Urinary bladder (tissue), 4 donors: ENCODE results near the gene MYO15A. TPM values are rescaled to one million over a fixed set of nuclear protein-coding genes. Genes with fewer than 3 reads are reported as not detected.
"Not testable (repeated sequence)": the region's sequence is repeated elsewhere in the genome, so short reads cannot be mapped to it uniquely, and the experiment has no call there.

Experiments
- DNase-seq: peaks from one replicate; pipeline ENCODE4 v3.0.0-alpha.2; 2015; ENCODE audit errors: extremely low spot score
- H3K27ac ChIP-seq: one replicate; pipeline ENCODE4 v1.5.1; 2013; ENCODE audit warnings: low read depth, mild to moderate bottlenecking, moderate library complexity
- H3K36me3 ChIP-seq: one replicate; pipeline ENCODE4 v1.6.1; 2013; ENCODE audit warnings: mild to moderate bottlenecking, moderate library complexity; ENCODE audit not compliant: insufficient read depth
- H3K4me1 ChIP-seq: one replicate; pipeline ENCODE4 v1.6.1; 2013; ENCODE audit warnings: mild to moderate bottlenecking, moderate library complexity; ENCODE audit not compliant: insufficient read depth
- H3K4me3 ChIP-seq: one replicate; pipeline ENCODE4 v1.5.1; 2013; ENCODE audit warnings: low read depth, low read length
- WGBS: extraction: QIAGEN DNeasy Blood & Tissue Kit; methylation state at CpG from one replicate; pipeline ENCODE4 v1.1.7; 2013; 5-methylcytosine and 5-hydroxymethylcytosine counted together
- polyA plus RNA-seq: library from polyadenylated mRNA; stranded (reverse); fragments of 200-250 nt; gene quantifications from one replicate; pipeline ENCODE4 v1.2.3, GENCODE V29; 2013
- total RNA-seq: library from RNA; depleted of rRNA; stranded (reverse); fragments of >200 nt; gene quantifications from one replicate; pipeline ENCODE4 v1.2.3, GENCODE V29; 2014
- donor health status: healthy with polysubstance abuse.
- donor health status: healthy.

Gene MYO15A
- total and polyA plus RNA-seq, 2 donors, result 1.2 to 1.4 TPM

DNA sequence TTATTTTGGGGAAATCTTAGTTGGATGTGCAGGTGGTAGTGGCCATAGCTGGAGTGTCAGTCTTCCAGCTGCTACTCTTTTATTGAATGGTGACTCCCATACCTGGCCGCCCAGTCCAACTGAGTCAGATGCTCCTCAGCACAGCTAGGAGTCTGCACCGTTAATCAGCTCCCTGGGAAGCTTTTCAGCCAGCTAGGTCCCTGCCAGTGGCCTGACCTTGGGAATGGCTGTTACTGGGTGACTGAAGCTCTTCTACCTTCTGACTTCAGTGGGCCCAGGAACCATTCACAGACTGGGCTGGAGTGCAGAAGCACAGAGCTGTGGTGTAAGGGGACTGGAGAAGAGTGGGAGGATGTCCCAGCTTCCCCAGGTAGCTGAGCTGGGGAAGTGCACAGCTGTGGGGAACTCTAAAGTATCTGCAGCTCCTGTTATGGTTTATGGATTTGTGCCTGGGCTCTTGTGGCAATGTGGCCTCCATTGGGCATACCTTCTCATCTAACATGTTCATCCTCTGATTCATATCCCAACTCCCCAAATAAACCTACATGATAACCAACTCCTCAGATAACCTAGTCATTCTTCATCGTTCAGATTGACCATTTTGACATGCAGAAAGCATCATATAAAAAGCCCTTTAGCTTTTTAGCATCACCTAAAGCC lies 89.1 kb downstream of the MYO15A start:
- Histone ChIP-seq H3K27ac (no peak overlapping the region), H3K36me3 (peaks cover 5% of the 10 kb centered on the region), H3K4me1 (no peaks in the 10 kb centered on the region), H3K4me3 (no peak overlapping the region)
- WGBS, result 87% methylated on average over 3 of the region's 3 CpGs
- DNase-seq, result no peak

DNA sequence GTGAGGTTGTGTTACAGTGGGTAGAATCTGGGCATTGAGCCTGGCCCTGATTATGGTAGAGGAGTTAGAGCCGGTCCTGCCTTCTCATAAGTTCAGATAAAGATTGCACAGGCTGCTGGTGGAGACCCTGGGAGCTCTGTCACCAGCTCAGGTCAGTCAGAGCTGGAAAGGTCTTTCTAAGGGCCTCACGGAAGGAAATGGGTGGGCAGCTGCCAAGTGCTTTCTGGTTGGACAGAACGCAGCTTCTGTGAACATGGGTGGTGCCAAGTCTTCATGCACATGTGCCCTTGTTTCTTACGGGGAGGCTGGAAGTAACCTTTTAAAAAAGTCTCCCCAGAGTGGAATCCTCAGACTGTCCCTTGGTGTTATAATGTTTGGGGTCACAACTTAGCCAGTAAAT lies 90.0 kb downstream of the MYO15A start:
- H3K4me3 ChIP-seq, result no peak overlapping the region
- peaks cover 5% of the 10 kb centered on the region for H3K36me3 ChIP-seq

DNA sequence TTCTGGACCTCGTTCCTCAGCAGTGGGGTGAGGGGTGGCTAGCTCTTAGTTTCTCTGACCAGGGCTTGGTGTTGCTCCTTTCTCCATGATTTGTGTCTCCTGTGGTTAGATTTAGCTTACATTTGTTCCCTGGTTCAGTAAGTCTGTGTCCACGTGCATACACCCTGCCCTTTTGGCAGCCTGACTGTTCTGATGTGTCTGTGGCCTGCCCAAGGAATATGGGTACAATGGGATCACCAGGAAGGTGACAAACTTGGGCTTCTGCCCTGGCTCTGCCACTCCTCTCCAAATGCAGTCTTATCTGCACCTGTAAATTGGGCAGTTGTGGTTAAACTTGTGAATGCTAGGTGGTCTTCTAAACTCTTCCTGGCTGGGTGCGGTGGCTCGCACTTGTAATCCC lies 92.6 kb downstream of the MYO15A start:
- H3K4me3 ChIP-seq, result no peak overlapping the region
- H3K36me3 ChIP-seq, result peaks cover 5% of the 10 kb centered on the region
- 84% methylated on average over 4 of the region's 4 CpGs for WGBS

More for the DNA sequence above, 90.0 kb downstream of the MYO15A start:
- no peaks in the 10 kb centered on the region for H3K4me1 ChIP-seq
- DNase-seq, result no peak
- 42% methylated on average over 4 of the region's 4 CpGs for WGBS
- H3K27ac ChIP-seq, result no peak overlapping the region

GRCh38 chr17:18203308-18203707 lies 94.8 kb downstream of the MYO15A start:
- 67% methylated on average over 7 of the region's 7 CpGs for WGBS
- no peak overlapping the region for H3K4me3 ChIP-seq
- peaks cover 2% of the 10 kb centered on the region for H3K36me3 ChIP-seq
- no peak overlapping the region for H3K27ac ChIP-seq
- no peak for DNase-seq
- no peaks in the 10 kb centered on the region for H3K4me1 ChIP-seq

More for the DNA sequence above, 92.6 kb downstream of the MYO15A start:
- no peak for DNase-seq
- no peak overlapping the region for H3K27ac ChIP-seq
- H3K4me1 ChIP-seq, result no peaks in the 10 kb centered on the region

DNA sequence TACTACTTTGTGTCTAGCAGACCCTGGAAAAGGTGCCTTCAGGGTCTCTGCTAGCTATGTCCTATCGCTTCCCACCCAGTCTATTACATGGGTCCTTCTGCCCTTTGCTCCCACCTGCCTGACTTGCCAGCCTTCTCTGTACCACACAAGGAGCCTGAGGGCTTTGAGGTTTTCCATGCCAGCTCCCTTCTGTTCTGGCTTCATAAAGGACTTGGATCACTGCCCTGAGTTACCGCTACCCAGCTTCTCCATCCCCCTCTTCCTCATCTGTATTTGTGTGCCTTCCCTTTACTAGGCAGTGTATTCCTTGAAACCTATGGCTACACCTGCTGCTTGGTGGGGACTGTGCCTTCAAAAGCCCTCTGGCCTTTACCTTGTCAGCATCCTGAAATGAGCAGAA lies 97.3 kb downstream of the MYO15A start:
- Histone ChIP-seq H3K36me3 (peaks cover 5% of the 10 kb centered on the region), H3K4me1 (no peaks in the 10 kb centered on the region), H3K4me3 (no peak overlapping the region), H3K27ac (no peak overlapping the region)
- WGBS, result 86% methylated on average over 2 of the region's 2 CpGs
- DNase-seq, result no peak

- no peak for DNase-seq
- Histone ChIP-seq H3K27ac (no peak overlapping the region), H3K4me1 (no peaks in the 10 kb centered on the region), H3K4me3 (no peak overlapping the region), H3K36me3 (peaks cover 5% of the 10 kb centered on the region)
Measured at GRCh38 chr17:18206962-18207361, 98.4 kb downstream of the MYO15A start.

- Histone ChIP-seq H3K4me1 (no peaks in the 10 kb centered on the region), H3K27ac (no peak overlapping the region), H3K4me3 (no peak overlapping the region), H3K36me3 (peaks cover 5% of the 10 kb centered on the region)
- WGBS, result 92% methylated on average over 19 of the region's 19 CpGs
- DNase-seq, result no peak
Measured at GRCh38 chr17:18208092-18208491, 99.5 kb downstream of the MYO15A start.

GRCh38 chr17:18213666-18214270 lies 105.2 kb downstream of the MYO15A start:
- WGBS, result 60% methylated on average over 7 of the region's 7 CpGs

DNA sequence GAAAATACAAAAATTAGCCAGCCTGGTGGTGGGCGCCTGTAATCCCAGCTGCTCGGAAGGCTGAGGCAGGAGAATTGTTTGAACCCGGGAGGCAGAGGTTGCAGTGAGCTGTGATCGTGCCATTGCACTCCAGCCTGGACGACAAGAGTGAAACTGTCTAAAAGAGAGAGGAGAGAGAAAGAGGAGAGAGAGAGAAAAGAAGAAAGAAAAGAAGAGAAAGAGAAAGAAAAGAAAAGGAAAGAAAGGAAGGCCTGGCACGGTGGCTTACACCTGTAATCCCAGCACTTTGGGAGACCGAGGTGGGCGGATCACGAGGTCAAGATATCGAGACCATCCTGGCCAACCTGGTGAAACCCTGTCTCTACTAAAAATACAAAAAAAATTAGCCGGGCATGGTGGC lies 108.3 kb downstream of the MYO15A start:
- H3K4me3 ChIP-seq, DNase-seq, H3K27ac ChIP-seq, H3K36me3 ChIP-seq, H3K4me1 ChIP-seq: not testable (repeated sequence)
- 84% methylated on average over 11 of the region's 11 CpGs for WGBS

More at GRCh38 chr17:18213666-18214270, 105.2 kb downstream of the MYO15A start:
- H3K4me1 ChIP-seq, result no peaks in the 10 kb centered on the region
- DNase-seq, result no peak
- H3K27ac ChIP-seq, result no peak overlapping the region
- no peak overlapping the region for H3K4me3 ChIP-seq
- H3K36me3 ChIP-seq, result peaks cover 2% of the 10 kb centered on the region

- H3K27ac ChIP-seq, result no peak overlapping the region
- no peak for DNase-seq
- H3K36me3 ChIP-seq, result no peaks in the 10 kb centered on the region
- H3K4me3 ChIP-seq, result no peak overlapping the region
- no peaks in the 10 kb centered on the region for H3K4me1 ChIP-seq
- 17% methylated on average over 6 of the region's 6 CpGs for WGBS
Measured at GRCh38 chr17:18217412-18218015, 109.0 kb downstream of the MYO15A start.

DNA sequence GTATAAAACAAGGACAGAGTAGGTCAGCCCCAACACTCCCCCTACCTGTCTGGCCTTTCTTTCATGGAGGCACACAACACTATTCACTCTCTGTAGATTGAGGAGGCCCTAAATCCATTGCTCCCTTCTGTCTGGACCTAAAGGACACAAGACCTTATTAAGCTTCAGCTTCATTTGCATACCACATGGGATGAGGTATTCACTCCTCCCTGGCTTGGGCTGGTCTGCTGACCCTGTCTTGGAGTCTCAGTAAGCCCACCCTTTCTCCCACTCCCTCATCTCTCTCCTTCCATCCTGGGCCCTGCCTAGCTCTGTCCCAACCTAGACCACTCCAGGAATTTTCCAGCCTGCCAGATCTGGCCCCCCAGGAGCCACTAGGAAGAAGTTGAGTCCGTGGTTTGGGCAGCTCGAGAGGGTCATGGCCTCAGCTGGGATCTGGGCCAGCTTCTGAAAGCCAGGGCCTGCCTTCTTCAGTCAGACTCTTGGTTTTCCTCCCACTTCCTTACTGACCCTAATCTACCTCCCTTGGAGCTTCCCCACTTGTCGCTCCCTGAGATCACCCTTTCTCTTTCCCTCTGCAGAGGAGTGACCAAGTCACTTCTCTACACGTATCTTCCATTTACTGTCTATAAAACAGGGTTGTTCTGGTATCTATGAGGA lies 110.3 kb downstream of the MYO15A start:
- DNase-seq, result no peak
- Histone ChIP-seq H3K36me3 (no peaks in the 10 kb centered on the region), H3K4me1 (no peaks in the 10 kb centered on the region), H3K4me3 (no peak overlapping the region), H3K27ac (no peak overlapping the region)
- WGBS, result 20% methylated on average over 4 of the region's 4 CpGs

GRCh38 chr17:18224053-18224386 lies 115.5 kb downstream of the MYO15A start:
- Histone ChIP-seq H3K36me3 (no peaks in the 10 kb centered on the region), H3K4me1 (no peaks in the 10 kb centered on the region), H3K27ac (no peak overlapping the region), H3K4me3 (no peak overlapping the region)
- no peak for DNase-seq
- 83% methylated on average over 4 of the region's 4 CpGs for WGBS

DNA sequence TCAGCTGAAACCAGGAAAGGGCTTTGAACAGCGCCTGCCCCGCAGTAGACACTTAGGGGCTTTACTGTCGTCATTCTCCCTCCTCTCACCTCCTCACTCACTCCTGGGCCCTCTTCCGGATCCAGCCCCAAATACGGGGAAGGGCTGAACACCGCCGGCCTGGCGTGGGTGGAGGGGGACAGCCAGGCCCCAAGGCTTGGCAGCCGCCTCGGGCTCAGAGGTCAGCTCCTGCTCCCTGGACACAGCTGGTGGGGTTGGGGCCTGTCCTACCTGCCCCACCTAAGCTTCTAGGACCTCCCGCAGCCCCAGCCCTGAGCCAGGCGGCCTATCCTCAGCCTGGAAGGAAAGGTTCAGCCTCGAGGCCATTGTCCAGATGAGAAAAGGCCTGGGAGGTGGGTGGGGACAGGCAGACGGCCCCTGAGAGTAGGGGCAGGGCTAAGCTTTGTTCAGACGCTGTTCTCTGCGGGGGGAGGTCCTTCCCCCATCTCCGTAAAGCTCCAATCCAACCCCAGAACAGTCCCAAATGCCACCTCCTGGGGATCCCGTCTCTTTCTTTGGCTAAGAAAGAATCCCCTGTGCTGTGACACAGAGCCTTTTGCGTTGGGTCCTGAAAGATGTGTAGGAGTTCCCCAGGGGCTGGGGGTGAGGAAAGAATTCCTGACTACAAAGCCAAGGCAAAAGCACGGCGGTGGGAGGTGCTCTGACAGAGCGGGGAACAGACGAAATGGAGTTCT lies 116.0 kb downstream of the MYO15A start:
- Histone ChIP-seq H3K36me3 (no peaks in the 10 kb centered on the region), H3K27ac (peak overlapping the region; percentile 54), H3K4me3 (peak overlapping the region; percentile 17), H3K4me1 (no peaks in the 10 kb centered on the region)
- WGBS, result 36% methylated on average over 23 of the region's 23 CpGs
- DNase-seq, result no peak
